ENCODE data around the gene WDR90.

GRCh38 chr16:707062-707538, 57.9 kb downstream of the WDR90 start:
- TF ChIP-seq NFIC (IDR thresholded peaks at IDR 0.05; ENCODE audit: low read depth, low read length) (no peak), GATAD2B (conservative IDR thresholded peaks at IDR 0.05; ENCODE audit: low read depth) (no peak), CTCF (IDR thresholded peaks at IDR 0.05 in 2 of 3, conservative IDR thresholded peaks at IDR 0.05 in 1 of 3; ENCODE audit: control insufficient read depth in 2 of 3, extremely low read depth in 1 of 3, insufficient read depth in 1 of 3, low read depth in 3 of 3, low read length in 3 of 3) (no peak), EP300 (IDR thresholded peaks at IDR 0.05; ENCODE audit: borderline replicate concordance in 1 of 2, control insufficient read depth in 1 of 2, low read depth in 2 of 2, low read length in 2 of 2) (no peak), SP1 (IDR thresholded peaks at IDR 0.05; ENCODE audit: low read depth, low read length) (no peak), ATF7 (IDR thresholded peaks at IDR 0.05; ENCODE audit: low read depth) (no peak), PKNOX1 (IDR thresholded peaks at IDR 0.05) (no peak), SIN3A (IDR thresholded peaks at IDR 0.05; ENCODE audit: low read depth, low read length) (no peak), CREB1 (IDR thresholded peaks at IDR 0.05; ENCODE audit: low read depth) (no peak), RCOR1 (conservative IDR thresholded peaks at IDR 0.05; ENCODE audit: low read depth, low read length) (no peak)
